ENCODE measurements around the gene THOC2.

The THOC2 gene

DNA sequence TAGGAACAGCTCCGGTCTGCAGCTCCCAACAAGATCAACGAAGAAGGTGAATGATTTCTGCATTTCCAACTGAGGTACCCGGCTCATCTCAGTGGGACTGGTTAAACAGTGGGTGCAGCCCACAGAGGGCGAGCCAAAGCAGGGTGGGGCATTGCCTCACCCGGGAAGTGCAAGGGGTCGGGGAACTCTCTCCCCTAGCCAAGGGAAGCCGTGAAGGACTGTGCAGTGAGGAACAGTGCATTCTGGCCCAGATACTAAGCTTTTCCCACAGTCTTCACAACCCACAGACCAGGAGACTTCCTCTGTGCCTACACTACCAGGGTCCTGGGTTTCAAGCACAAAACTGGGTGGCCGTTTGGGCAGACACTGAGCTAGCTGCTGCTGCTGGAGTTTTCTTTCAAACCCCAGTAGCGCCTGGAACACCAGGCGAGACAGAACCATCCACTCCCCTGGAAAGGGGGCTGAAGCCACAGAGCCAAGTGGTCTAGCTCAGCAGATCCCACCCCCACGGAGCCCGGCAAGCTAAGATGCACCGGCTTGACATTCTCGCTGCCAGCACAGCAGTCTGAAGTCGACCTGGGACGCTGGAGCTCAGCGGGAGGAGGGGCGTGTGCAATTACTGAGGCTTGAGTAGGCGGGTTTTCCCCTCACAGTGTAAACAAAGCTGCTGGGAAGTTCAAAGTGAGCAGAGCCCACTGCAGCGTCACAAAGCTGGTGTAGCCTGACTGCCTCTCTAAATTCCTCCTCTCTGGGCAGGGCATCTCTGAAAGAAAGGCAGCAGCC, 84.6 kb downstream of the THOC2 start (continued):
- no peak for TF ChIP-seq ZNF366 (tag by site-specific recombination; conservative IDR thresholded peaks at IDR 0.05)
- peak; percentile 54; the same call in 1 of the 2 replicates for TF ChIP-seq TCF7L2 (IDR thresholded peaks at IDR 0.05; ENCODE audit: borderline replicate concordance, low read depth, low read length)
- no peak for TF ChIP-seq ZBTB21 (tag by site-specific recombination; IDR thresholded peaks at IDR 0.05)
- no peak for TF ChIP-seq ZNF239 (tag by site-specific recombination; IDR thresholded peaks at IDR 0.05)
- TF ChIP-seq ZNF548 (tag by site-specific recombination; IDR thresholded peaks at IDR 0.05): no peak
- TF ChIP-seq ZNF354C (tag by site-specific recombination; IDR thresholded peaks at IDR 0.05; ENCODE audit: borderline replicate concordance, low read depth): no peak
- TF ChIP-seq, protein P1, sequence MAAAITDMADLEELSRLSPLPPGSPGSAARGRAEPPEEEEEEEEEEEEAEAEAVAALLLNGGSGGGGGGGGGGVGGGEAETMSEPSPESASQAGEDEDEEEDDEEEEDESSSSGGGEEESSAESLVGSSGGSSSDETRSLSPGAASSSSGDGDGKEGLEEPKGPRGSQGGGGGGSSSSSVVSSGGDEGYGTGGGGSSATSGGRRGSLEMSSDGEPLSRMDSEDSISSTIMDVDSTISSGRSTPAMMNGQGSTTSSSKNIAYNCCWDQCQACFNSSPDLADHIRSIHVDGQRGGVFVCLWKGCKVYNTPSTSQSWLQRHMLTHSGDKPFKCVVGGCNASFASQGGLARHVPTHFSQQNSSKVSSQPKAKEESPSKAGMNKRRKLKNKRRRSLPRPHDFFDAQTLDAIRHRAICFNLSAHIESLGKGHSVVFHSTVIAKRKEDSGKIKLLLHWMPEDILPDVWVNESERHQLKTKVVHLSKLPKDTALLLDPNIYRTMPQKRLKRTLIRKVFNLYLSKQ (tag by site-specific recombination; IDR thresholded peaks at IDR 0.05; ENCODE audit: borderline replicate concordance): no peak
- TF ChIP-seq ZSCAN30 (tag by site-specific recombination; IDR thresholded peaks at IDR 0.05): peak; percentile 61; the same call in 1 of the 2 replicates
- TF ChIP-seq, protein P2, sequence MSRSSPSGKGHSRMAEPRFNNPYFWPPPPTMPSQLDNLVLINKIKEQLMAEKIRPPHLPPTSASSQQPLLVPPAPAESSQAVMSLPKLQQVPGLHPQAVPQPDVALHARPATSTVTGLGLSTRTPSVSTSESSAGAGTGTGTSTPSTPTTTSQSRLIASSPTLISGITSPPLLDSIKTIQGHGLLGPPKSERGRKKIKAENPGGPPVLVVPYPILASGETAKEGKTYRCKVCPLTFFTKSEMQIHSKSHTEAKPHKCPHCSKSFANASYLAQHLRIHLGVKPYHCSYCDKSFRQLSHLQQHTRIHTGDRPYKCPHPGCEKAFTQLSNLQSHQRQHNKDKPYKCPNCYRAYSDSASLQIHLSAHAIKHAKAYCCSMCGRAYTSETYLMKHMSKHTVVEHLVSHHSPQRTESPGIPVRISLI (tag by site-specific recombination; IDR thresholded peaks at IDR 0.05): no peak
- peak; percentile 48; the same call in 1 of the 2 replicates for TF ChIP-seq KLF9 (tag by site-specific recombination; IDR thresholded peaks at IDR 0.05; ENCODE audit: low read depth)
- no peak for TF ChIP-seq ZNF768 (tag by site-specific recombination; IDR thresholded peaks at IDR 0.05)
- TF ChIP-seq KLF16 (tag by site-specific recombination; IDR thresholded peaks at IDR 0.05): no peak
- TF ChIP-seq ZNF341 (tag by site-specific recombination; IDR thresholded peaks at IDR 0.05; ENCODE audit: low read depth): peak; percentile 11; the same call in 1 of the 2 replicates
- TF ChIP-seq, protein P3, sequence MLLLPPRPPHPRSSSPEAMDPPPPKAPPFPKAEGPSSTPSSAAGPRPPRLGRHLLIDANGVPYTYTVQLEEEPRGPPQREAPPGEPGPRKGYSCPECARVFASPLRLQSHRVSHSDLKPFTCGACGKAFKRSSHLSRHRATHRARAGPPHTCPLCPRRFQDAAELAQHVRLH (tag by site-specific recombination; IDR thresholded peaks at IDR 0.05): no peak
- TF ChIP-seq ZNF211 (tag by site-specific recombination; IDR thresholded peaks at IDR 0.05; ENCODE audit: low read depth): no peak
- TF ChIP-seq, protein P4, sequence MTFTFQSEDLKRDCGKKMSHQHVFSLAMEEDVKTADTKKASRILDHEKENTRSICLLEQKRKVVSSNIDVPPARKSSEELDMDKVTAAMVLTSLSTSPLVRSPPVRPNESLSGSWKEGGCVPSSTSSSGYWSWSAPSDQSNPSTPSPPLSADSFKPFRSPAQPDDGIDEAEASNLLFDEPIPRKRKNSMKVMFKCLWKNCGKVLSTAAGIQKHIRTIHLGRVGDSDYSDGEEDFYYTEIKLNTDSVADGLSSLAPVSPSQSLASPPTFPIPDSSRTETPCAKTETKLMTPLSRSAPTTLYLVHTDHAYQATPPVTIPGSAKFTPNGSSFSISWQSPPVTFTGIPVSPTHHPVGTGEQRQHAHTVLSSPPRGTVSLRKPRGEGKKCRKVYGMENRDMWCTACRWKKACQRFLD (tag by site-specific recombination; IDR thresholded peaks at IDR 0.05): no peak
- TF ChIP-seq ZEB2 (tag by site-specific recombination; IDR thresholded peaks at IDR 0.05): no peak
- no peak for TF ChIP-seq ZNF423 (tag by site-specific recombination; IDR thresholded peaks at IDR 0.05)
- TF ChIP-seq ZFP37 (tag by site-specific recombination; IDR thresholded peaks at IDR 0.05): no peak
- TF ChIP-seq ZNF707 (tag by site-specific recombination; IDR thresholded peaks at IDR 0.05): no peak
- TF ChIP-seq ZNF335 (tag by site-specific recombination; conservative IDR thresholded peaks at IDR 0.05): no peak
- TF ChIP-seq, protein P5, sequence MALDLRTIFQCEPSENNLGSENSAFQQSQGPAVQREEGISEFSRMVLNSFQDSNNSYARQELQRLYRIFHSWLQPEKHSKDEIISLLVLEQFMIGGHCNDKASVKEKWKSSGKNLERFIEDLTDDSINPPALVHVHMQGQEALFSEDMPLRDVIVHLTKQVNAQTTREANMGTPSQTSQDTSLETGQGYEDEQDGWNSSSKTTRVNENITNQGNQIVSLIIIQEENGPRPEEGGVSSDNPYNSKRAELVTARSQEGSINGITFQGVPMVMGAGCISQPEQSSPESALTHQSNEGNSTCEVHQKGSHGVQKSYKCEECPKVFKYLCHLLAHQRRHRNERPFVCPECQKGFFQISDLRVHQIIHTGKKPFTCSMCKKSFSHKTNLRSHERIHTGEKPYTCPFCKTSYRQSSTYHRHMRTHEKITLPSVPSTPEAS (tag by site-specific recombination; IDR thresholded peaks at IDR 0.05): no peak
- no peak for TF ChIP-seq ZNF621 (tag by site-specific recombination; IDR thresholded peaks at IDR 0.05)
- TF ChIP-seq ZNF785 (tag by site-specific recombination; IDR thresholded peaks at IDR 0.05): no peak
- TF ChIP-seq, protein P6, sequence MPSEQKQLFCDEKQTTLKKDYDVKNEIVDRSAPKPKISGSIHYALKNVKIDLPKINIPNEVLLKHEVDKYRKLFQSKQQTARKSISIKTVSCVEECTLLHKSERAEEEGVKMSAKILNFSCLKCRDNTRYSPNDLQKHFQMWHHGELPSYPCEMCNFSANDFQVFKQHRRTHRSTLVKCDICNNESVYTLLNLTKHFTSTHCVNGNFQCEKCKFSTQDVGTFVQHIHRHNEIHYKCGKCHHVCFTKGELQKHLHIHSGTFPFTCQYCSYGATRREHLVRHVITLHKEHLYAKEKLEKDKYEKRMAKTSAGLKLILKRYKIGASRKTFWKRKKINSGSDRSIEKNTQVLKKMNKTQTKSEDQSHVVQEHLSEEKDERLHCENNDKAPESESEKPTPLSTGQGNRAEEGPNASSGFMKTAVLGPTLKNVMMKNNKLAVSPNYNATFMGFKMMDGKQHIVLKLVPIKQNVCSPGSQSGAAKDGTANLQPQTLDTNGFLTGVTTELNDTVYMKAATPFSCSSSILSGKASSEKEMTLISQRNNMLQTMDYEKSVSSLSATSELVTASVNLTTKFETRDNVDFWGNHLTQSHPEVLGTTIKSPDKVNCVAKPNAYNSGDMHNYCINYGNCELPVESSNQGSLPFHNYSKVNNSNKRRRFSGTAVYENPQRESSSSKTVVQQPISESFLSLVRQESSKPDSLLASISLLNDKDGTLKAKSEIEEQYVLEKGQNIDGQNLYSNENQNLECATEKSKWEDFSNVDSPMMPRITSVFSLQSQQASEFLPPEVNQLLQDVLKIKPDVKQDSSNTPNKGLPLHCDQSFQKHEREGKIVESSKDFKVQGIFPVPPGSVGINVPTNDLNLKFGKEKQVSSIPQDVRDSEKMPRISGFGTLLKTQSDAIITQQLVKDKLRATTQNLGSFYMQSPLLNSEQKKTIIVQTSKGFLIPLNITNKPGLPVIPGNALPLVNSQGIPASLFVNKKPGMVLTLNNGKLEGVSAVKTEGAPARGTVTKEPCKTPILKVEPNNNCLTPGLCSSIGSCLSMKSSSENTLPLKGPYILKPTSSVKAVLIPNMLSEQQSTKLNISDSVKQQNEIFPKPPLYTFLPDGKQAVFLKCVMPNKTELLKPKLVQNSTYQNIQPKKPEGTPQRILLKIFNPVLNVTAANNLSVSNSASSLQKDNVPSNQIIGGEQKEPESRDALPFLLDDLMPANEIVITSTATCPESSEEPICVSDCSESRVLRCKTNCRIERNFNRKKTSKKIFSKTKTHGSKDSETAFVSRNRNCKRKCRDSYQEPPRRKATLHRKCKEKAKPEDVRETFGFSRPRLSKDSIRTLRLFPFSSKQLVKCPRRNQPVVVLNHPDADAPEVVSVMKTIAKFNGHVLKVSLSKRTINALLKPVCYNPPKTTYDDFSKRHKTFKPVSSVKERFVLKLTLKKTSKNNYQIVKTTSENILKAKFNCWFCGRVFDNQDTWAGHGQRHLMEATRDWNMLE (tag by site-specific recombination; conservative IDR thresholded peaks at IDR 0.05; ENCODE audit: low read depth): no peak
- TF ChIP-seq IKZF3 (tag by site-specific recombination; IDR thresholded peaks at IDR 0.05): no peak; the same call in 1 of the 2 replicates
- TF ChIP-seq ZNF311 (tag by site-specific recombination; IDR thresholded peaks at IDR 0.05; ENCODE audit: borderline replicate concordance): no peak
- no peak for TF ChIP-seq ZNF624 (tag by site-specific recombination; IDR thresholded peaks at IDR 0.05)

Measured in HEK293 (cell line).